Uterus (tissue), 2 donors: ENCODE measurements around the gene DTX4.

ENCODE experiments used
- POLR2A ChIP-seq, 2 donors: fragments of 450-650 bp; IDR thresholded peaks; one replicate each; pipeline ENCODE4 v1.6.1; 2016; ENCODE audit warnings: antibody characterized with exemption in 2 of 2, mild to moderate bottlenecking in 1 of 2, moderate library complexity in 1 of 2
- TF ChIP-seq, protein P1 (sequence below), 4 experiments: fragments of 200-600 bp in 2 of 4; fragments of 450-650 bp in 2 of 4; sonication (generic) in 2 of 4; IDR thresholded peaks; one replicate each; pipeline ENCODE4 v1.5.1; 2016 to 2019; ENCODE audit warnings: antibody characterized with exemption in 4 of 4, mild to moderate bottlenecking in 2 of 4, moderate library complexity in 1 of 4

DNA sequence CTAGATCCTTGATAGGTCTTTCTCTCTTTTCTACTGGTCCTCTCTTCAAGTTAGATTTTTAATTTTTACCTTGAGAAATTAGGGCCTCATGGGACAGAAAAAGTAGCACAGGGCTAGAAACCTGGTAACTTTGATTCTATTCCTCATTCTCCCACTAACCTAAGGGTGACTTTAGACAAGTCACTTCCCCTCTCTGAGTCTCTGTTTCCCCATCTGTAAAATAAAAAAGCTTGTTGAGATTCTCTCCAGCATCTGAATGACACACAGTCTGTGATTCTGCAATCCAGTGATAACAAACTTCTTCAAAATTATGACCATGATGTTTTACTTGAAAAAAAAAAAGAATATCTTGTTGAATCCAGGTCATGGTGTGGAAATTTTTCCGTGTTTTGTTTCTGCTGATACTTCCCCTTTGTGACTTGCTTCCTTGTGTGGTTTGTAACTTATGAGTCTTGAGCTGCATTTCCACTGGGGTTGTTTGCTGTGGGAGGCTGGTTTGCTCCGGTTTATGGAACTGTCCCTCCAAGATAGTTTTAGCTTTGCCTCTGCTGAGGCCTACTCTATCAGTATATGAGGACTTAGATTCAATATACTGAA is 50.6 kb downstream of the DTX4 start:
- TF ChIP-seq, protein P1, sequence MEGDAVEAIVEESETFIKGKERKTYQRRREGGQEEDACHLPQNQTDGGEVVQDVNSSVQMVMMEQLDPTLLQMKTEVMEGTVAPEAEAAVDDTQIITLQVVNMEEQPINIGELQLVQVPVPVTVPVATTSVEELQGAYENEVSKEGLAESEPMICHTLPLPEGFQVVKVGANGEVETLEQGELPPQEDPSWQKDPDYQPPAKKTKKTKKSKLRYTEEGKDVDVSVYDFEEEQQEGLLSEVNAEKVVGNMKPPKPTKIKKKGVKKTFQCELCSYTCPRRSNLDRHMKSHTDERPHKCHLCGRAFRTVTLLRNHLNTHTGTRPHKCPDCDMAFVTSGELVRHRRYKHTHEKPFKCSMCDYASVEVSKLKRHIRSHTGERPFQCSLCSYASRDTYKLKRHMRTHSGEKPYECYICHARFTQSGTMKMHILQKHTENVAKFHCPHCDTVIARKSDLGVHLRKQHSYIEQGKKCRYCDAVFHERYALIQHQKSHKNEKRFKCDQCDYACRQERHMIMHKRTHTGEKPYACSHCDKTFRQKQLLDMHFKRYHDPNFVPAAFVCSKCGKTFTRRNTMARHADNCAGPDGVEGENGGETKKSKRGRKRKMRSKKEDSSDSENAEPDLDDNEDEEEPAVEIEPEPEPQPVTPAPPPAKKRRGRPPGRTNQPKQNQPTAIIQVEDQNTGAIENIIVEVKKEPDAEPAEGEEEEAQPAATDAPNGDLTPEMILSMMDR (IDR thresholded peaks at IDR 0.05), result no peak
- TF ChIP-seq POLR2A (IDR thresholded peaks at IDR 0.05), result no peak
